ENCODE results near the gene CD58.

GRCh38 chr1:116497656-116498055, 73.2 kb downstream of the CD58 start:
- TF ChIP-seq CTCF (IDR thresholded peaks at IDR 0.05) (no peak), POLR2A (IDR thresholded peaks at IDR 0.05) (no peak)
